Suppressor macrophage (primary cell): ENCODE results near the gene ESM1.
"Not testable (repeated sequence)": the region's sequence is repeated elsewhere in the genome, so short reads cannot be mapped to it uniquely, and the experiment has no call there.

ENCODE experiments used
- DNase-seq, 4 experiments: peaks; one replicate each; pipeline ENCODE4 v3.0.0-alpha.2; 2020 to 2022
- total RNA-seq, 17 experiments: gene quantifications; one replicate each; lab custom pipeline; 2026; ENCODE audit warnings: mixed read lengths in 6 of 17, inconsistent platforms in 3 of 17; lab: John Stamatoyannopoulos, UW

ESM1 gene, protein sequence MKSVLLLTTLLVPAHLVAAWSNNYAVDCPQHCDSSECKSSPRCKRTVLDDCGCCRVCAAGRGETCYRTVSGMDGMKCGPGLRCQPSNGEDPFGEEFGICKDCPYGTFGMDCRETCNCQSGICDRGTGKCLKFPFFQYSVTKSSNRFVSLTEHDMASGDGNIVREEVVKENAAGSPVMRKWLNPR
- 0 to 1.4 (median 0) reads per million in 17 experiments for total RNA-seq

- DNase-seq, result no peak
Observed at GRCh38 chr5:54985301-54986268, at the start of gene ESM1. ESM1 (minus strand) TSS chr5:54985593; CDS start chr5:54985517, 76 bp downstream.

DNA sequence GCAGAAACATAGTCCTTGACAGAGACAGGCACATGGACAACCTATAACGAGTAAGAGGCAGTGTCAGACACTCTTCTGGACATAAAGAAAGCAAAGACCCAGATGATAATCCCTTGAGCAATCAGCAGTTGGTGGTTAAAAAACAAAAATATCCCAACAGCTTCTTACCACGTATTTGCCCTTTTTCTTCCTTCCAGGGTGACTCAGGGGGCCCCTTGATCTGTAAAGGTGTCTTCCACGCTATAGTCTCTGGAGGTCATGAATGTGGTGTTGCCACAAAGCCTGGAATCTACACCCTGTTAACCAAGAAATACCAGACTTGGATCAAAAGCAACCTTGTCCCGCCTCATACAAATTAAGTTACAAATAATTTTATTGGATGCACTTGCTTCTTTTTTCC is 48.2 kb upstream of the ESM1 start:
- no peak for DNase-seq

- no peak for DNase-seq
Observed at GRCh38 chr5:55031492-55031891, 46.1 kb upstream of the ESM1 start.

DNA sequence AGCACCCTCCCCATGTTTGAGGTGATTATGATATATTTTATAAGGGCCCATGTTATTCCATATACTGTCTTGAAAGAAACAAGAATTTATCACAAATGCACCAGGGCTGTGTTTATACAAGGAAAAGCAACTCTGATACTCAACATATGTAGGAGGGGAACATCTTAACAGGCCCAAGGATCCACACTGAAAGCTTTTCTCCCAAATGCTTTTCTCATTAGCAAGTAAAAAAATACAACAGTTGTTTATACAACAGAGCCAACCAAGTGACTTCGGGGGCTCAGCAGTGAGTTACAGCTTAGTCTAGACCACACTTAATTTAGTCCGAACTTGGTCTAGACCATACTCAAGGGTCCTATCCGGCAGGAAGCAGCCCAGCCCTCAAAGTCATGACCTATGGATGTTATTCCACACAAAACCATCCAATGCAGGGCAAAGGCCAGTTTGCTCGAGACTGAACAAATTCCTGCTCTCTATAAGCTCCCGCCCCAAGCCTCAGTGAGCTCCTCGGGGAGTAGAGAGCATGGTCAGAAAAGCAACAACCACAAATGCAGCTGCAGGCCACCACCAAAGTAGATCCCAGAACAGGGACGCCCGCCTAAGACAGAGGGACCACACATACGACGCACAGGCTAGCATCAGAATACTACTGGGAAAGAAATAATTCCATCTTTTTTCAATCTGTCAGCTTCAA is 45.4 kb upstream of the ESM1 start:
- no peak for DNase-seq

- no peak for DNase-seq
Observed at GRCh38 chr5:55030220-55030619, 44.8 kb upstream of the ESM1 start.

GRCh38 chr5:55027595-55027994 is 42.2 kb upstream of the ESM1 start:
- peak in 2 of 4 experiments; percentile 3 to 8 for DNase-seq

- DNase-seq, result no peak
Observed at GRCh38 chr5:55022450-55022849, 37.1 kb upstream of the ESM1 start.

- DNase-seq, result no peak
Observed at GRCh38 chr5:55021821-55022220, 36.4 kb upstream of the ESM1 start.

- DNase-seq, result no peak
Observed at GRCh38 chr5:55021410-55021809, 36.0 kb upstream of the ESM1 start.

DNA sequence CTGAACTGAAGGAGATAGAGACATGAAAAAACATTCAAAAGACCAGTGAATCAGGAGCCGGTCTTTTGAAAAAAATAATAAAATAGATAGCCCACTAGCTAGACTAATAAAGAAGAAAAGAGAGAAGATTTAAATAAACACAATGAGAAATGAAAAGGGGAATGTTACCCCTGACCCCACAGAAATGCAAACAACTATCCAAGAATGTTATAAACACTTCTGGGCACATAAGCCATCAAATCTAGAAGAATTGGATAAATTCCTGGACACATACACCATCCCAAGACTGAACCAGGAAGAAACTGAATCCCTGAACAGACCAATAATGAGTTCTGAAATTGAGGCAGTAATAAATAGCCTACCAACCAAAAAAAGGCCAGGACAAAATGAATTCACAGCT is 24.8 kb upstream of the ESM1 start:
- DNase-seq, result not testable (repeated sequence)

DNA sequence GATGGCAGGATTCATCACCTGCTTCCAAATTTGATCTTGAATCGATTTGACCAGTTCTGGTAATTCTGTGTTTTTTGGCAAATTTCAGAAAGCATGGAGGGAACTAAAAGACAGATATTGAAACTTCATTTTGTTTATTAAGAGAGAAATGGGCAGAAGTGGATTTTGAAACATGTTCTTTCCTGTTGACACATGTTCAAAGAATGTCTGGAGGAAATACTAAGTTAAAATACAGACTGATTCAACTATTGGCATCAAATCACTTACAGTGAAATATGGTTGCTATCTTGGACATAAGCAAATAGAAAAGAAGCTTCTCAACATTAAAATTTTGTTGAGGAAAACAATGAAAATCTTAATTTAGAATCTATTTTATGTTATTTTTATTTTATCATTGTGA is 19.3 kb upstream of the ESM1 start:
- DNase-seq, result no peak

DNA sequence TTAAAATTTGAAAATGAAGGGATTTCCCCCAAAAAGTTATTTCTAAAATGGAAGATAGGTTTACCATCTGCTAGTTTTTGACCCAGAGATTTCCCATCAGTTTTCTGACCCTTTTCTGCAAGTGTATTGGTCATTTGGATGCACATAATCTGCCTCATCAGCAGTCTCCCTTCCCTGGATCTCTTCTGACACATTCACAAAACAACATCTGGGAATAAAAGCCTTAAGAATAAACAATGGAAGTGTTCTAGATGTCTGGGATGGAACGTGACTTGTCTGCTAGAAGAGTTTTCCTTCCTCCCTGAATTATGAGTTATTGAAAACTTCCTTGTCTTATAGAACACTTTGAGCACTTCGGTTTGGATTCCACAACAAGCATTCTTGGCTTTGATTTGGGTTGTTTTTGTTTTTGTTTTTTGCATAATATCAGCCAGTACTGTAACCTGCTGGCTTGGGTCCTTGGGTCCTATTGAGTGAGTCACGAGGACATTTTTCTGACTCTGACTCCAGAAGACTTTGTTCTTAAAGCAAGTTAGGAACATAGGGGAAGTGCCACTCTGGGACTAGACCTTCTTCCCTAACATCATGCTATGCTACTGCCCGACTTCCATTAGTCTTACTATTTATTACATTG is 18.2 kb upstream of the ESM1 start:
- no peak for DNase-seq

DNA sequence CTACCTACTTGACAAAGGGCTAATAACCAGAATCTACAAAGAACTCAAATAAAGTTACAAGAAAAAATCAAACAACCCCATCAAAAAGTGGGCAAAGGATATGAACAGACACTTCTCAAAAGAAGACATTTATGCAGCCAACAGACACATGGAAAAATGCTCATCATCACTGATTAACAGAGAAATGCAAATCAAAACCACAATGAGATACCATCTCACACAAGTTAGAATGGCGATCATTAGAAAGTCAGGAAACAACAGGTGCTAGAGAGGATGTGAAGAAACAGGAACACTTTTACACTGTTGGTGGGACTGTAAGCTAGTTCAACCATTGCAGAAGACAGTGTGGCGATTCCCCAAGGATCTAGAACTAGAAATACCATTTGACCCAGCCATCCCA is 16.8 kb upstream of the ESM1 start:
- DNase-seq, result not testable (repeated sequence)

DNA sequence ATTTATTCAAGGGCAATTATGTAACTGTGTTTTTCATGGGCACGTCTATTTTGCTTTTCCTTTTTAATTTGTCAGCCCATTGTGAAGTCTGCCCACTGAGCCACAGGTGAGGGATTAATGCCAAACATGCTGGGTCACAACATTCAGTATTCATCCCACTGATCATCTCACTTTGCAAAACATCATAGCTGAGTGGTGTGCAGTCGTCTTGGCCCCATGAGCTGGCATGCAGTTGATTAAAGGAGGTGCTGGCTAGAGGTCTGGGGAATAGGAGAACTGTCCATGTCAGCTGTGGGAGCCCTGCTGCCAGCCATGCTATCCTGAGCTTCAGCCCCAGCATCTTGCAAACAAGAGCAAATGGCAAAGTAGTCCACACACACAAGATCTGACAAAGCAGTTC is 11.7 kb upstream of the ESM1 start:
- DNase-seq, result no peak

DNA sequence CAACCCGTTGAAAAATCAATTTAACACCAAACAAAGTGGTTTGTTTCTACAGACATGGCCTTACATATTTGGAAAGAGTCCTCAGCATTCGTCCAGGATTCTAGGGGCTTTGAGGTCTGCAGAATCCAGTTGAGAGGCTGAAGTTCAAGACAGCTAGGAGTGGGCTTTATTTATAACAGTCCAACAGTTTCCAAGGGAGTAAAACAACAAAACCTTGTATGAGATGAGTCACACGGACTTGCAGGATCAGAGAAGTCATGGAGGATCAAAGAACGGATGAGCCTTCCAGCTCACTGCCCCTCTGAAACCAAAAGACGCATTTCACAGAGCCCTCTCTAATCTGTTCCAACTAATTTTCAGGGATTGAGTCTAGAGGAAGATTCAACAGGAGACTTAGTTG is 11.1 kb upstream of the ESM1 start:
- no peak for DNase-seq

DNA sequence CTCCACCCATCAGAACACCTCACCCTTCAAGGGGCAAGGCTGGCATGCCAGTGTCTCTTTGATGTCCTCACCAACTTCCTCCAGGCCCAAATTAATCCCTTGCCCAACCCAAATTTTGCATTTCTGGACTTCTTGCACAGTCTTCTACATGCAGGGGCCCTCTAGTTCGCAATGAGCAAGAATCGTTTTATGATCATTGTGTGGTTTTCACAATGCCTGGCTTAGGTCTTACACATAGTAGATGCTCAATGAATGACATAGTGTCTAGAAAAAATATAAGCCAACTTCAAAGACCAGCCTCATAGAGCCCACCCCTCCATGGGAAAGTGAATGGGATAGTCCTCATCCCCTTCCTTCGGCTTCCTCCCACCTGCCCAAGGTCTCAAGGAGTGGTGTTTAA is 9.8 kb upstream of the ESM1 start:
- no peak for DNase-seq

DNA sequence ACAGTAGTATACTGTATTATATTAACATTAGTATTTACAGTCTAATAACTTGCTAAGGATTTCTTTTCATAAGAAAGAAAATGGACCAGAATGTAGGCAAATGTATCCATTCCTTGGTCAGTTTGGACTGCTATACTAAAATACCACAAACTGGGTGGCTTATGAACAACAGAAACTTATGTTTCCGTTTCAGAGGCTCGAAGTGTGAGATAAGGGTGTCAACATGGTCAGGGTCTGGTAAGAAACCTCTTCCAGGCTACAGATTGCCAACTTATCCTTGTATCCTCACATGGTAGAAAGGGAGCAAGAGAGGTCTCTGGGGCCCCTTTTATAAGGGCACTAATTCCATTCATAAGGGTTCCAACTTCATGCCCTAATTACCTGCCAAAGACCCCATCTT is 9.2 kb upstream of the ESM1 start:
- DNase-seq, result no peak

DNA sequence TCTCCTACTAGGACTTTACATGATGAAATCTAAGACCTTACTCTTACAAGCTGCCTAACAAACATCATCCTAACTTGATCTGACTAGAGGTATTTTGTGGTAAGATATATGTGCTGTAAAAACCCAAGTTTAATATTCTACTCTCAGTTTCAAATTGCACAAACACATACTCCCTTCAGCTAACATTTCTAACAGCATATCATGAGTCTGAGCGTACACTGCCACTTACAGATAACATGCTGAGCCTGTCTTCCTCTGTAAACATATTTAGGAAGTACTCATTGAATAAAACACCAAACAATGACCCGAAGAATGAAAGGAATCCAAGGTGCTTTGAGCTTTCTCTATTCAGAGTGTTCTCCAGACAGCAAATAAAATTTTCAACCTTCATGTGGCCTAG is 7.9 kb upstream of the ESM1 start:
- DNase-seq, result no peak

DNA sequence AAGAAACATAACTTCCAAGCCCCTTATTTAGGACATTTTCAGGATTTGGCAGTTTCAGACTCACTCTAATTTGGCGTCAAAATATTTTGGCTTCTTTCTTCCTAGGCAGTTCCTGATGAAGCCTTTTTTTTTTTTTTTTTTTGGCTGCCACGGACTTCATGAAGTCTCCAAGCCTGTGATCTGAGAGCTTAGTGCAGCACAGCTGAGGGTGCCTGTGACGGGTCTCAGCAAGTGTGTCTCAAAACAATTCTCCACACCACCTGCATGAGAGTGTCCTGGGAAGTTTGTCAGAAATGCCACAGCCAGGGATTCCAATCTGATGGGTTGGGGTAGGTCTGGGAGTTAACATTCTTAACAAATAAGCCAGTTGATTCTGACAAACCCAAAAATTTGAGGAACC is 6.0 kb upstream of the ESM1 start:
- no peak for DNase-seq

GRCh38 chr5:54990841-54991258 is 5.5 kb upstream of the ESM1 start:
- no peak for DNase-seq

DNA sequence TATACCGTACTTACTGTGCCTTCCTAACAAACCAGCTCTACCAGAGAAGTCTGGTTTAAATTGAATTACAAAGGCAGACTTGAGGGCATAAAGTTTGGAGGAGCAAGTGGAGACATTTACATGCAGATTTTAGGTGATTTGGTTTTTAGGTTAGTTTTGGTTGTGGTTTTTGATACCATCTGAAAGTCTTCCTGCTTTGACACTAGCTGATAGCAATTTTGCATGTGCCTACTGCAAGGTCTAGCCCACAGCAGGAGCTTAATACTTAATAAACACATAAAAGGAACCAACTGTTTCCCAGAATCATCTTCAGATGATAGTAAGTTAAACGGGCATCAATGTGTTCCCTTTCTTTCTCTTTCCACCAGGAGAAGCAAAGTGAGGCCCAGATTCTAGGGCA is 3.4 kb upstream of the ESM1 start:
- DNase-seq, result no peak

GRCh38 chr5:54988218-54988617 is 2.8 kb upstream of the ESM1 start:
- DNase-seq, result no peak

DNA sequence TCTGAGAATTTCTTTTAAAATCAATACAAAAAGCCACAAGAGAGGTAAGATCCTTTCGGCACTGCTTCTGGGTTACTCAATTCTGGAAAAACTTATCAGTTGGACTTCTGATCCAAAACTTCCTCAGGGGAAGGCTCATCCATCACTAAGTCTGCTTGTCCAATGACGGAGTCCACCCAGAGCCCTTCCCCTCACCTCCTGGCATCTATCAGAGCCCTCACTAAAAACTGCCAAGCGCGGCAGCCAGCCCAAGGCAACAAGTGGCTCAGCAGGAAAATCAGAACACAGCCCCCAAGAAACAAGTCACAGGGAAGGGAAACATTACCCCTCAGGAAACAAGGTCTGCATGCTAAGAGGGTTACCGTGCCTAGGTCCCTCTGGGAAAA is 869 bp upstream of the ESM1 start:
- no peak for DNase-seq
